Gastroesophageal sphincter (tissue), 4 donors: Measurements from ENCODE around the gene PLA1A. TPM values are rescaled to one million over a fixed set of nuclear protein-coding genes. Genes with fewer than 3 reads are reported as not detected.

Experiments
- ATAC-seq: fragments of 150-250 bp; one replicate; pipeline ENCODE4 v1.9.1; 2016; ENCODE audit warnings: mild to moderate bottlenecking, moderate library complexity
- H3K27ac ChIP-seq, 4 donors: fragments of 200-600 bp; sonication (generic) in 3 of 4; 1 replicate in 3 of 4; 2 replicates in 1 of 4; pipeline ENCODE4 v1.5.1; 2016 to 2019
- H3K27me3 ChIP-seq: fragments of 200-600 bp; sonication (generic); one replicate; pipeline ENCODE4 v1.5.1; 2019
- H3K36me3 ChIP-seq, 2 donors: fragments of 200-600 bp; sonication (generic); one replicate each; pipeline ENCODE4 v1.5.1; 2019; ENCODE audit warnings: control low read depth in 1 of 2
- H3K4me1 ChIP-seq, 3 donors: fragments of 200-600 bp; sonication (generic); 1 replicate in 2 of 3; 2 replicates in 1 of 3; pipeline ENCODE4 v1.5.1; 2016 to 2019; ENCODE audit warnings: control low read depth in 2 of 3
- H3K4me3 ChIP-seq, 2 donors: fragments of 200-600 bp; sonication (generic); one replicate each; pipeline ENCODE4 v1.5.1; 2019; ENCODE audit warnings: mild to moderate bottlenecking in 1 of 2, moderate library complexity in 1 of 2
- H3K9me3 ChIP-seq, 3 donors: fragments of 200-600 bp; sonication (generic); one replicate each; pipeline ENCODE4 v1.5.1; 2017 to 2019; ENCODE audit warnings: control low read depth in 2 of 3
- CTCF ChIP-seq, 4 experiments: fragments of 200-600 bp in 2 of 4; fragments of 450-650 bp in 2 of 4; sonication (generic) in 1 of 4; IDR thresholded peaks; one replicate each; pipeline ENCODE4 v1.5.1; 2017 to 2019; ENCODE audit warnings: antibody characterized with exemption in 4 of 4, mild to moderate bottlenecking in 2 of 4, moderate library complexity in 2 of 4
- EP300 ChIP-seq: sonication (generic); formaldehyde crosslinking; IDR thresholded peaks from one replicate; pipeline ENCODE4 v1.6.1; 2017; ENCODE audit warnings: antibody characterized with exemption, mild to moderate bottlenecking
- POLR2A ChIP-seq, 2 donors: fragments of 450-650 bp; IDR thresholded peaks; one replicate each; pipeline ENCODE4 v1.6.1; 2017; ENCODE audit warnings: antibody characterized with exemption in 2 of 2, mild to moderate bottlenecking in 2 of 2, moderate library complexity in 1 of 2
- POLR2AphosphoS5 ChIP-seq: sonication (generic); formaldehyde crosslinking; IDR thresholded peaks from one replicate; pipeline ENCODE4 v1.6.1; 2017; ENCODE audit warnings: antibody characterized with exemption
- WGBS, 2 donors: methylation state at CpG; one replicate each; pipeline ENCODE4 v1.1.5; 2018; ENCODE audit warnings: low coverage in 1 of 2; 5-methylcytosine and 5-hydroxymethylcytosine counted together
- total RNA-seq, 4 donors: library from RNA; depleted of rRNA; stranded (reverse); fragments of >200 nt; gene quantifications; one replicate each; pipeline ENCODE4 v1.1.0, GENCODE V29; 2016

The PLA1A gene
- total RNA-seq, 4 donors from 2014 or later: 0.50 to 1.8 (median 1.4) TPM

GRCh38 chr3:119611664-119612063 is 14.0 kb downstream of the PLA1A start:
- WGBS, 2 donors: 100% methylated on average over 1 of the region's 1 CpG
- no peaks in the 10 kb centered on the region for H3K4me1 ChIP-seq

GRCh38 chr3:119613201-119613600 is 15.5 kb downstream of the PLA1A start:
- no peak for TF ChIP-seq POLR2A (IDR thresholded peaks at IDR 0.05)
- TF ChIP-seq EP300: no peak
- no peak for TF ChIP-seq POLR2AphosphoS5
- no peak for TF ChIP-seq CTCF (IDR thresholded peaks at IDR 0.05)
- Histone ChIP-seq H3K4me3 (no peak overlapping the region), H3K27me3 (no peaks in the 10 kb centered on the region), H3K9me3 (peaks cover 0 to 4% (median 0%) of the 10 kb centered on the region in 3 donors), H3K4me1 (no peaks in the 10 kb centered on the region), H3K27ac (no peak overlapping the region), H3K36me3 (no peaks in the 10 kb centered on the region)
- WGBS, 2 donors: 88% methylated on average over 1 of the region's 1 CpG; no CpG with 5 or more reads in 1 of the 2 donors
- no peak for ATAC-seq

More at GRCh38 chr3:119611664-119612063, 14.0 kb downstream of the PLA1A start:
- no peak overlapping the region for H3K27ac ChIP-seq
- no peak for ATAC-seq
- H3K4me3 ChIP-seq: no peak overlapping the region
- H3K27me3 ChIP-seq: no peaks in the 10 kb centered on the region
- peaks cover 0 to 4% (median 0%) of the 10 kb centered on the region in 3 donors for H3K9me3 ChIP-seq
- TF ChIP-seq CTCF (IDR thresholded peaks at IDR 0.05) (no peak), POLR2AphosphoS5 (no peak), POLR2A (IDR thresholded peaks at IDR 0.05) (no peak), EP300 (no peak)
- H3K36me3 ChIP-seq: no peaks in the 10 kb centered on the region

- WGBS, 2 donors: 50 to 81% methylated on average over 1 to 2 of the region's 4 CpGs
- ATAC-seq: no peak
- Histone ChIP-seq H3K9me3 (peaks cover 0 to 4% (median 0%) of the 10 kb centered on the region in 3 donors), H3K4me1 (no peaks in the 10 kb centered on the region), H3K27me3 (no peaks in the 10 kb centered on the region), H3K27ac (no peak overlapping the region), H3K36me3 (no peaks in the 10 kb centered on the region), H3K4me3 (no peak overlapping the region)
- TF ChIP-seq POLR2A (IDR thresholded peaks at IDR 0.05) (no peak), EP300 (no peak), POLR2AphosphoS5 (no peak), CTCF (IDR thresholded peaks at IDR 0.05) (no peak)
Measured at GRCh38 chr3:119613872-119614271, 16.2 kb downstream of the PLA1A start.

GRCh38 chr3:119616056-119616455 is 18.4 kb downstream of the PLA1A start:
- Histone ChIP-seq H3K36me3 (no peaks in the 10 kb centered on the region), H3K27ac (no peak overlapping the region), H3K4me3 (no peak overlapping the region), H3K4me1 (no peaks in the 10 kb centered on the region), H3K9me3 (peaks cover 0 to under 1% (median 0%) of the 10 kb centered on the region in 3 donors), H3K27me3 (no peaks in the 10 kb centered on the region)
- ATAC-seq: no peak
- 82 to 100% methylated on average over 3 to 4 of the region's 4 CpGs for WGBS, 2 donors
- TF ChIP-seq EP300: no peak
- TF ChIP-seq CTCF (IDR thresholded peaks at IDR 0.05): no peak
- TF ChIP-seq POLR2A (IDR thresholded peaks at IDR 0.05): no peak
- TF ChIP-seq POLR2AphosphoS5: no peak

- no peak for ATAC-seq
- no peak overlapping the region for H3K27ac ChIP-seq
- TF ChIP-seq POLR2A (IDR thresholded peaks at IDR 0.05) (no peak), CTCF (IDR thresholded peaks at IDR 0.05) (no peak), POLR2AphosphoS5 (no peak), EP300 (no peak)
- no peak overlapping the region for H3K4me3 ChIP-seq
- H3K4me1 ChIP-seq: no peaks in the 10 kb centered on the region
- no peaks in the 10 kb centered on the region for H3K27me3 ChIP-seq
- WGBS, 2 donors: 61% methylated on average over 5 of the region's 7 CpGs; no CpG with 5 or more reads in 1 of the 2 donors
- no peaks in the 10 kb centered on the region for H3K9me3 ChIP-seq
- no peaks in the 10 kb centered on the region for H3K36me3 ChIP-seq
Measured at GRCh38 chr3:119619094-119619493, 21.4 kb downstream of the PLA1A start.
